ENCODE measurements around the gene BAG3.
A peak's percentile ranks its signal among the peaks of the same experiment; 100 is the strongest.
"Not testable (repeated sequence)": the region's sequence is repeated elsewhere in the genome, so short reads cannot be mapped to it uniquely, and the experiment has no call there.

The BAG3 gene

GRCh38 chr10:119650692-119651513, at the start of gene BAG3:
TSS of gene BAG3 (plus strand) at chr10:119651380. CDS start at chr10:119651676, 296 bp downstream.
- DNase-seq = peak; percentile 95

- no peak for DNase-seq
Observed at GRCh38 chr10:119602241-119603095, 48.7 kb upstream of the BAG3 start.

DNA sequence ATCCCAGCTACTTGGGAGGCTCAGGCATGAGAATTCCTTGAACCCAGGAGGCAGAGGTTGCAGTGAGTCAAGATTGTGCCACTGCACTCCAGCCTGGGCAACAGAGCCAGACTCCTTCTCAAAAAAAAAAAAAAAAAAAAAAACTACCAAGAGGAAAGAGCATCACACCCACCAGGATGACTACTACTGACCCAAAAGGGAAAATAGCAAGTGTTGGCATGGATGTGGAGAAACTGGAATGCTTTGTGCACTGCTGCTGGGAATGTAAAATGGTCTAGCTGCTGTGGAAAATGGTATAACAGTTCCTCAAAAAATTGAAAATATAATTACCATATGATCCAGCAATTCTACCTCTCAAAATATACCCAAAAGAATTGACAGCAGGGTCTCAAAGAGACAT, 46.7 kb upstream of the BAG3 start:
- DNase-seq = no peak

DNA sequence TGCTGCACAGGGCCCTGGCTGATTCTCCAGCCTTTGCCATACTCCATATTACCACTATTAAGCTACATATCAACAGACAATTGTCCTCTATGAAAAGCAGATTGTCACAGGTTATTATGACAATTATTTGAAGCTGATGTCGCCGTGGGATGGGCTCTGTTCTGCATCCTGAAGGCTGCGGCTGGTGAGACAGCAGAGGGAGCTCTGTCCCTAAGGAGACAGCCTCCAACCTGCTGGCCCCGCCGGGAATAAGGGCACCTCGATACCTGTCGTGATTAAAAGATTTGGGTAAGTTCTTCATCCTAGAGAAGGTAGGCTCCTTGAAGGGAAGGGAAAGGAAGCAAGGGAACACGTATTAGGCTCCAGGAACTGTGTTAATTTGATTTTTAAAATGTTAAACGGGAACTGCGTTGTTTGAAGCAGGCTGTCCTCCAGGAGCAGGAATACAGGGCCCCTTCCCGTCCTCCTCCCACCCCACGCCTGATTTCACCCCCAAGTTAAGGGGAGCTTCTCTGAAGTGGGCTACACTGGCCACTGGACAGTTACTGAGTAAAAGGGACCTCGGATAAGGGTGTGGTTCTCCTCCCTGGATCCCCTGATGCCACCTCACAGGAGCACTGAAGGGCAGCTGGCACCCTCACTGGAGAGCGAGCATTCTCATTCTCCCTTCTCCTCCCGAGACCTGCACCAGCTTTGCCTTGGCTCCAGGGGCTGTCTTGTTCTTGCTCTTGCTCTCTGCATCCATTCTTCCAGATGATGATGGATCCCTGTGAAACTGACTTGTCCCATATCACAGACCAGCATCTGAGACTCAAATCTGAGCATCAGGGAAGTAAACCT, 42.6 kb upstream of the BAG3 start:
- no peak for DNase-seq

GRCh38 chr10:119609516-119609915, 41.7 kb upstream of the BAG3 start:
- no peak for DNase-seq

- DNase-seq = no peak
Observed at GRCh38 chr10:119611433-119611832, 39.7 kb upstream of the BAG3 start.

GRCh38 chr10:119613741-119614140, 37.4 kb upstream of the BAG3 start:
- DNase-seq = no peak

- DNase-seq = no peak
Observed at GRCh38 chr10:119614686-119615085, 36.5 kb upstream of the BAG3 start.

DNA sequence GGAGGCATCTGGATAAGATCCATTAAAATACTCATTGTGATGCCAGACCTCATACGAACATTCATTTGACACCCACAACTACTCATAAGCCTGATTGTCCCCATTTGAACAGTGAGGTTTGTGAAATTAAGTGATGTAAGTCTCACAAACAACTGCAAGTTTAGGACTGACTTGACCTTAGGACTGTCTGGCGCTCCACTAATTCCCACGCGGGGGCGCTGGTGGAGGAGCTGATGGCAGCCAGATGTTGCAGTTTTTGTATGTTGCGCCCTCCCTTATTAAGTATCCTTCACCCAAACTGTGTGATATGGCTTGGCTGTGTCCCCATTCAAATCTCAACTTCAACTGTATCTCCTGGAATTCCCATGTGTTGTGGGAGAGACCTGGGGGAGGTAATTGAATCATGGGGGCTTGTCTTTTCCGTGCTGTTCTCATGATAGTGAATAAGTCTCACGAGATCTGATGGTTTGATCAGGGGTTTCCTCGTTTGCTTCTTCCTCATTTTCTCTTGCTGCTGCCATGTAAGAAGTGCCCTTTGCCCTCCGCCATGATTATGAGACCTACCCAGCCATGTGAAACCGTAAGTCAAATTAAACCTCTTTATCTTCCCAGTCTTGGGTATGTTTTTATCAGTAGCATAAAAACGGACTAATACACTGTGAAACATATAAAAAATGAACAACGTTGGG, 34.2 kb upstream of the BAG3 start:
- no peak for DNase-seq

GRCh38 chr10:119619215-119619614, 32.0 kb upstream of the BAG3 start:
- no peak for DNase-seq

DNA sequence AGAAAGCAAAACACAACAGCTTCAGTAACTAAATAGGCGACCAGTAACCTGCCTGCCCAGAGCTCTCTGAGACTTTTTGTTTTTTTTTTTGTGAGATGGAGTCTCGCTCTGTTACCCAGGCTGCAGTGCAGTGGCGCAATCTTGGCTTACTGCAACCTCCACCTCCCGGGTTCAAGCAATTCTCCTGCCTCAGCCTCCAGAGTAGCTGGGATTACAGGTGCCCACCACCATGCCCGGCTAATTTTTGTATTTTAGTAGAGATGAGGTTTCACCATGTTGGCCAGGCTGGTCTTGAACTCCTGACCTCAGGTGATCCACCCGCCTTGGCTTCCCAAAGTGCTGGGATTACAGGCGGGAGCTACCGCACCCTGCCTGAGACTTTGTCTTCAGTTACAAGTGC, 31.4 kb upstream of the BAG3 start:
- DNase-seq = not testable (repeated sequence)

DNA sequence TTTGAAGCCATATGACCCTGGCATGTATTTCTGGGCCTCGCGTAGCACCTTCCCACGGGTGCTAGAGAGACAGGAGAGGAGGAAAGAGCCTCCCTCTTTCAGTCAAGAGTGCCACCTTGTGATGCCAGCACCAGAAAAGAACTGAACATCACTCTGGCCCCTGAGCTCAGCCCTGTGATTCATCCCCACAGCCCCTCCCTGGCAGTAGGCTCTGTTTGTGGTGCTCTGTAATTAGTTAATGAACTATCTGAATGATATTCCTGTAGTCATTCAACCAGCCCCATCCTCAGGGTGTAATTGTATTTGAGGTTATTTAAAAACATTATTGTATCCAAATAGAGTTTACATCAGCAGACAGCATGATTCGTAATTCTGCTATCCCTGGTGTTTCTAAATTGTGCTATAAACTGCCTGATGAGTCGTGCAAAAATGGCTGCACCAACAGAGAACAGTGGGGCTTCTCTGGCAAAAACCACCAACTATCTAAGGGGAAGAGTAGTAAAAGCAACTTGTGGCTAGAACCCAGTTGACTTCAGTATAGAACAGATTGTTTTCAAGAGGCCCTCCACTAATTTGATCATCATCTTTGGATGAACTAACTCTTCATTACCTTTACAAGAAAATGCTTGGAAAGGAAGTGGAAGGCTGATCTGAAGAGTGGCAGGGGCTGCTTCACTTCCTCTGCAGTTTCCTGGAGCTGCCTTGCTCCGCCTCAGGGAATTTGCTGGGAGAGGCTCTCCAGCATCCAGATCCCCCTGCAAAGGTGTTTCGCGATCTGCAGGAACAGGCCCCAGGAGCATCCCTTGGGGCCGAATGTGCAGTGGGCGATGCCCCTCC, 30.7 kb upstream of the BAG3 start:
- no peak for DNase-seq

- DNase-seq = no peak
Observed at GRCh38 chr10:119621078-119621384, 30.1 kb upstream of the BAG3 start.

DNA sequence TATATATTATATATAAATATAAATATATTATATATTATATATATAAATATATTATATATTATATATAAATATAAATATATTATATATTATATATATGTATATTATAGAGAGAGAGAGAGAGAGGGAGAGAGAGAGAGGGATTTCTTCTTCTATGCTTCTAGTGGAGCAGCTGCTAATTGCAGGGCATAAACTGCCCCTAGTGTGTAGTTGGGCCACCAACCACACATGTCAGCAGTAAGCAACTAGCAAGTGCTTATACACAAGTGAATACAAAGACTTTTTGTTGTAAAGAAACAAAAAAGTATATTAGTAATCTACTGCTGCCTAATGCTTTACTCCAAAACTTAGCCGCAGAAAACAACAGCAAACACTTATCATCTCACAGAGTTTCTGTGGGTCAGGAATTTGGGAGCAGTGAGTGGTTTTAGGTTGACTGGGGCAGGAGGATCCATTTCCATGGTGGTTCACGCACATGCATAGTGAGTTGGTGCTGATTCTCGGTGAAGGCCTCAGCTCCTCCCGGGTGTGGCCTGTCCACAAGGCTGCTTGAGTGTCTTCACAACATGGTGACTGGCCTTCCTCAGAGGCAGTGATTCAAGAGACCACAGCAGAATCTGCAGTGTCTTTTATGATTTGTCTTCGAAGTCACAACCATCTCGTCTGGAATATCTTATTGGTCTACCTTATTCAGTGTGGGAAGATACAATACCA, 25.5 kb upstream of the BAG3 start:
- no peak for DNase-seq

- DNase-seq = no peak
Observed at GRCh38 chr10:119630300-119630699, 20.9 kb upstream of the BAG3 start.

DNA sequence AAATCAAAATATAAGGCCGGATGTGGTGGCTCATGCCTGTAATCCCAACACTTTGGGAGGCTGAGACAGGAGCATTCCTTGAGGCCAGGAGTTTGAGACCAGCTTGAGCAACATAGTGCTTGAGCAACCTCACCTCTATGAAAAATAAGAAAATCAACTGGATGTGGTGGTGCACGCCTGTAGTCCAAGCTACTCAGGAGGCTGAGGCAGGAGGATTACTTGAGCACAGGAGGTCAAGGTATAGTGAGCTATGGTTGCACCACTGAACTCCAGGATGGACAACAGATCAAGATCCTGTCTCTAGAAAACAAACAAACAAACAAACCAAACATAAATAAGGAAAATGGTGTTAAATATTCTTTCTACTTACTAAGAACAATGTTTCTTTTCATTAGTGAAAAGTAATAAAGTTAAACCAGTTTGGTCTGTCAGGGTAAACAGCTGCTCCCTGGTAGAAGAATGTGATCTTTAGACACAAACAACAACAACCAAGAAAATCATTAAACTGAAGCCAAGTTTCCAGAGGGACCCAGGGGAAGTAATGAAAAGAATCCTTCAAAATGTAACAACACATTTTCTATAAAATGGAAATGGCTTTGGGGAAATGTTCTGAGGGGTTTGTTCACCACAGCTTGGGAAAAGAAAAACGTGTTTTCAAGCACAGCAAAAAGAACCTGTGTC, 17.5 kb upstream of the BAG3 start:
- no peak for DNase-seq

- DNase-seq = no peak
Observed at GRCh38 chr10:119634219-119634544, 17.0 kb upstream of the BAG3 start.

DNA sequence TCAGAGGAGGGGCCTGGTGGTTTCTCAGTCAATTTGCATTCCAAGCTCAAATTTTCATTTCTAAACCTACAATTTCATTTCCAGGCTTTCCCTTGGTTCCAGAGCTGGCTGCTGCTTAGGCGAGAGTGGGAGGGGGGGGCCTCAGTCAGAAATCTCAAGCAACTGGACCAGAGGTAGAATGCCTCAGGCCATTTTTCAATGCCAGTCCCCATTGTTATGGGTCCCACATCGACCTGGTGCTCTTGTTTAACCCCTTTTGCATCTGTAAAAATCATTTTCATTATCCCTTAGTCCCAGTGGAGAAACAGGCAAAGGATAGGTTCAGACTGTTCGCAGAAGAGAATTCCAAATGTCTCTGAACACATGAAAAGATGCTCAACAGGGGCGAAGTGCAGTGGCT, 13.5 kb upstream of the BAG3 start:
- no peak for DNase-seq

- DNase-seq = no peak
Observed at GRCh38 chr10:119638982-119639381, 12.2 kb upstream of the BAG3 start.

GRCh38 chr10:119640384-119640783, 10.8 kb upstream of the BAG3 start:
- no peak for DNase-seq
